Panc1 (cell line): ENCODE measurements around the gene RNF11. TPM values are rescaled to one million over a fixed set of nuclear protein-coding genes. Genes with fewer than 3 reads are reported as not detected.

Experiments
- ATAC-seq: fragments of 200-7000 bp; cut with Tn5 transposase; 2 replicates; pipeline ENCODE4 v1.9.1; 2020; ENCODE audit warnings: mild to moderate bottlenecking, moderate library complexity
- BruUV-seq: library from RNA; stranded (reverse); fragments of 400-500 nt; replicated peaks from 2 replicates; lab custom pipeline; 2021; lab: Mats Ljungman, UMichigan
- CTCF ChIA-PET: fragments of 300-600 bp; sonication (Branson Sonifier 250); formaldehyde crosslinking; loops from one replicate; lab custom pipeline; 2022; ENCODE audit warnings: antibody characterized with exemption; lab: Charles Lee
- POLR2A ChIA-PET: fragments of 300-600 bp; sonication (Branson Sonifier 250); formaldehyde crosslinking; loops from one replicate; lab custom pipeline; 2022; ENCODE audit warnings: antibody characterized with exemption; lab: Charles Lee
- DNase-seq: peaks from one replicate; pipeline ENCODE4 v3.0.0-alpha.2; 2010; ENCODE audit warnings: low read depth, low spot score
- H3K27ac ChIP-seq: 2 replicates; pipeline ENCODE4 v1.5.1; 2011; ENCODE audit warnings: mild to moderate bottlenecking, low read length, inconsistent platforms
- H3K27me3 ChIP-seq: fragments of 200-500 bp; sonication (Bioruptor generic); 2 replicates; pipeline ENCODE4 v1.6.0; 2014; ENCODE audit warnings: low read length, inconsistent platforms; ENCODE audit not compliant: control insufficient read depth, insufficient read depth
- H3K36me3 ChIP-seq: fragments of 200-500 bp; sonication (Bioruptor generic); 2 replicates; pipeline ENCODE4 v1.5.1; 2014; ENCODE audit warnings: inconsistent platforms, mild to moderate bottlenecking, low read length, moderate library complexity; ENCODE audit not compliant: control insufficient read depth, insufficient read depth
- H3K4me1 ChIP-seq: 2 replicates; pipeline ENCODE4 v1.5.1; 2011; ENCODE audit warnings: inconsistent platforms, mild to moderate bottlenecking, low read length, moderate library complexity; ENCODE audit not compliant: control insufficient read depth, insufficient read depth
- H3K4me3 ChIP-seq, 2 experiments: 2 replicates each; pipeline ENCODE4 v1.5.1; 2011 to 2012; ENCODE audit warnings: low read depth in 2 of 2, low read length in 2 of 2, mild to moderate bottlenecking in 2 of 2, inconsistent platforms in 1 of 2, moderate library complexity in 1 of 2
- H3K9me3 ChIP-seq: fragments of 200-500 bp; sonication (Bioruptor generic); 2 replicates; pipeline ENCODE4 v1.5.1; 2014; ENCODE audit warnings: low read depth, mild to moderate bottlenecking, inconsistent platforms, low read length, moderate library complexity; ENCODE audit not compliant: control insufficient read depth, insufficient read depth
- CTCF ChIP-seq: fragments of 450-650 bp; IDR thresholded peaks from 2 replicates; pipeline ENCODE4 v1.5.1; 2017; ENCODE audit warnings: mild to moderate bottlenecking
- POLR2AphosphoS5 ChIP-seq: IDR thresholded peaks from 2 replicates; pipeline ENCODE4 v1.6.1; 2012; ENCODE audit warnings: mild to moderate bottlenecking, low read depth, low read length, moderate library complexity
- REST ChIP-seq, 2 experiments: IDR thresholded peaks; 2 replicates each; pipeline ENCODE4 v1.6.1; 2011 to 2012; ENCODE audit warnings: low read depth in 2 of 2, control low read depth in 1 of 2, low read length in 1 of 2, mild to moderate bottlenecking in 1 of 2, moderate library complexity in 1 of 2; ENCODE audit not compliant: insufficient read depth in 1 of 2
- SIN3A ChIP-seq: IDR thresholded peaks from 2 replicates; pipeline ENCODE4 v1.6.1; 2012; ENCODE audit warnings: low read depth, mild to moderate bottlenecking, low read length, moderate library complexity, borderline replicate concordance; ENCODE audit not compliant: insufficient read depth
- TCF7L2 ChIP-seq: IDR thresholded peaks from 2 replicates; pipeline ENCODE4 v1.6.1; 2011; ENCODE audit warnings: mild to moderate bottlenecking, low read depth, low read length, inconsistent platforms
- in situ Hi-C: cut with HindIII; loops from 2 replicates; pipeline ENCODE4 v1.10.0; 2016; ENCODE audit warnings: low sequenced_read_pairs, low pct_unique_long_range_greater_than_20kb
- intact Hi-C: fragments of 100-400 bp; cut with micrococcal nuclease; formaldehyde crosslinking; loops from one replicate; pipeline ENCODE4 v1.10.0; 2022; ENCODE audit not compliant: unreplicated experiment
- total RNA-seq: library from RNA; stranded (reverse); gene quantifications from one replicate; pipeline ENCODE4 v1.2.1, GENCODE V29; 2021; ENCODE audit not compliant: unreplicated experiment

RNF11 gene
- total RNA-seq, 1 experiment from 2014 or later = 86.0 TPM

GRCh38 chr1:51289676-51290488 is 53.8 kb downstream of the RNF11 start:
- Histone ChIP-seq H3K27me3 (no peaks in the 10 kb centered on the region), H3K4me1 (no peaks in the 10 kb centered on the region), H3K4me3 (no peak overlapping the region), H3K27ac (no peak overlapping the region), H3K9me3 (no peaks in the 10 kb centered on the region), H3K36me3 (no peaks in the 10 kb centered on the region)
- TF ChIP-seq TCF7L2 (no peak), CTCF (no peak), SIN3A (no peak), POLR2AphosphoS5 (no peak), REST (IDR thresholded peaks at IDR 0.05; ENCODE audit: insufficient read depth in 1 of 2, low read depth in 2 of 2, low read length in 1 of 2) (no peak)
- in situ Hi-C loops = no loop called here
- no TSS peak for BruUV-seq
- CTCF ChIA-PET = no interaction called here
- intact Hi-C loops = no loop called here
- DNase-seq (no peak), ATAC-seq (no peak; the same call in 1 of the 2 replicates)
- POLR2A ChIA-PET = no interaction called here

GRCh38 chr1:51290489-51290847 is 54.4 kb downstream of the RNF11 start:
- H3K36me3 ChIP-seq = no peaks in the 10 kb centered on the region
- TF ChIP-seq CTCF = no peak
- TF ChIP-seq SIN3A = no peak
- TF ChIP-seq TCF7L2 = no peak
- TF ChIP-seq REST (IDR thresholded peaks at IDR 0.05; ENCODE audit: insufficient read depth in 1 of 2, low read depth in 2 of 2, low read length in 1 of 2) = no peak
- TF ChIP-seq POLR2AphosphoS5 = no peak
- ChIA-PET CTCF (no interaction called here), POLR2A (no interaction called here)
- BruUV-seq = no TSS peak
- in situ Hi-C loops (no loop called here), intact Hi-C loops (no loop called here)
- no peak overlapping the region for H3K27ac ChIP-seq
- ATAC-seq (no peak), DNase-seq (no peak)
- no peaks in the 10 kb centered on the region for H3K9me3 ChIP-seq
- H3K4me3 ChIP-seq = no peak overlapping the region
- H3K27me3 ChIP-seq = no peaks in the 10 kb centered on the region
- H3K4me1 ChIP-seq = no peaks in the 10 kb centered on the region
